Ureter (tissue), 1 donor: ENCODE measurements around the gene ZKSCAN5. TPM values are rescaled to one million over a fixed set of nuclear protein-coding genes. Genes with fewer than 3 reads are reported as not detected.

Experiments
- total RNA-seq: library from RNA; stranded (reverse); gene quantifications from one replicate; pipeline ENCODE4 v1.2.4, GENCODE V29; 2023
- donor health status: DM: yes; HTN: yes; CAD: no.

The ZKSCAN5 gene
- total RNA-seq, 1 donor from 2014 or later: 9.4 TPM

Other genes with a start within 250 kb of the ZKSCAN5 start
- gene MYH16, start 231.8 kb upstream of the ZKSCAN5 start, total RNA-seq: not detected
- 127 TPM for gene ARPC1A, start 178.8 kb upstream of the ZKSCAN5 start, total RNA-seq
- 94.0 TPM for gene ARPC1B, start 129.9 kb upstream of the ZKSCAN5 start, total RNA-seq
- gene PDAP1, start 96.1 kb upstream of the ZKSCAN5 start, total RNA-seq: 95.1 TPM
- 104 TPM for gene BUD31, start 95.7 kb upstream of the ZKSCAN5 start, total RNA-seq
- 6.6 TPM for gene PTCD1, start 65.9 kb upstream of the ZKSCAN5 start, total RNA-seq
- 40.8 TPM for gene CPSF4, start 65.7 kb upstream of the ZKSCAN5 start, total RNA-seq
- 261 TPM for gene ATP5MF, start 38.5 kb upstream of the ZKSCAN5 start, total RNA-seq
- 20.6 TPM for gene ZNF789, start 31.8 kb upstream of the ZKSCAN5 start, total RNA-seq
- gene ZNF394, start 4.4 kb upstream of the ZKSCAN5 start, total RNA-seq: 39.8 TPM
- gene FAM200A, start 47.5 kb downstream of the ZKSCAN5 start, total RNA-seq: 8.7 TPM
- gene ZNF655, start 54.0 kb downstream of the ZKSCAN5 start, total RNA-seq: 96.5 TPM
- 2.9 TPM for gene TMEM225B, start 93.6 kb downstream of the ZKSCAN5 start, total RNA-seq
- 23.1 TPM for gene ZSCAN25, start 112.3 kb downstream of the ZKSCAN5 start, total RNA-seq
- gene CYP3A5, start 175.3 kb downstream of the ZKSCAN5 start, total RNA-seq: 104 TPM
- 0.75 TPM for gene CYP3A7, start 230.5 kb downstream of the ZKSCAN5 start, total RNA-seq